Activated naive CD4-positive, alpha-beta T cell (primary cell): ENCODE measurements around the gene CASP5.
"Not testable (repeated sequence)": the region's sequence is repeated elsewhere in the genome, so short reads cannot be mapped to it uniquely, and the experiment has no call there.

Experiments
- DNase-seq, 4 experiments: peaks; one replicate each; lab custom pipeline; 2025; lab: John Stamatoyannopoulos, UW

Gene CASP5

DNA sequence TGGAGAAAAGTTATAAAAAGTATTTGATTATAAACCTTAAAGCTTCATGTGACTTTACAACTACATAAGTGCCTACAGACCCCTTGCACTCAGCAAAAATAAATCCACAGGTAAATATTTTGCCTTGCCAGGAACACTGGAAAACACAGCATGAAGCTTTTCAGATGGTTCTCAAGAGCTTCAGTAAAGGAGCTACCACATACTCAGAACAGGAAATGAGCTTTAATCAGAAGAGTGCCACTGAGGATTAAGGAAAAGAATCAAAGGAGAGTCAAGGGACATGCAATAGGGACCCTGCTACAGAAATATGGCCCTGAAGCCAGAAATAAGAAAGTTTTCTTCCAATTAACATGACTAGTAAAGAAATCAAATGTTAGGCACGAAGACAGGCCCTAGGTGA is 10.8 kb upstream of the CASP5 start:
- DNase-seq: no peak

DNA sequence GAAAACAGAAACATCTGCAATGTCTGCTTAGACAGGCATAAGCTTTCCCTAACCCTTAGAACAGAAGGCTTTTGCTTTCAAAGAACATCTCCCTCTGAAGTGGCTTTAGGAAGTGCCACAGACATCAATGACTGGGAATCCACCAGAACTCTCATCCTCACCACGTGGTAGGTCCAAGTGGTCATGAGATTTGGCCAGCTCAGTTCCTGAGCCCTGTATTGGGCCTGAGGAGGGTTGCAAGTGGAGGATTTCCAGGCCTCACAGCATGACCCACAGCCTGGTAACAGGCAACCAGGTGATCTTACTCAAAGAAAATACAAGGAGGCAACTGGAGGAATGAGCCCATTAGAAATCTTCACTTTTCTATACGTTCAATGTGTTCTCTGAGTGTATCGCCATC is 10.4 kb upstream of the CASP5 start:
- no peak for DNase-seq

DNA sequence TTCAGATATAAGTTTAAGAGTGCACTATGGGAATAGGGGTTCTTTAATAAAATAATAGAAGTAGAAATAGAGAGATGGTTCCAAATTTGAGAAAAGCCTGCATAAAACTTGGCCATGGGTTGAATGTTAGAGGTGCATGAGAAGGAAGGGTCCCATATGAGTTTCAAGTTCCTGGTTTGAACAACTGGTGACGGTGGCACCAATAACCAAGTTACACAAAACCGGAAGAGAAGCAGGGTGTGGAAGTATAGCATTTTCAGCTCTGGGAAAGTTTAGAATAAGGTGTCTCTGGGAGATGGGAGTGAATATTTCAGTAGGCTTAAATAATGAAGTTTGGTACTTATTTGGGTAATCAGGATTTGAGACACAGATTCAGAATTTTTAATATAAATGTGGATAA is 9.5 kb upstream of the CASP5 start:
- DNase-seq: no peak

DNA sequence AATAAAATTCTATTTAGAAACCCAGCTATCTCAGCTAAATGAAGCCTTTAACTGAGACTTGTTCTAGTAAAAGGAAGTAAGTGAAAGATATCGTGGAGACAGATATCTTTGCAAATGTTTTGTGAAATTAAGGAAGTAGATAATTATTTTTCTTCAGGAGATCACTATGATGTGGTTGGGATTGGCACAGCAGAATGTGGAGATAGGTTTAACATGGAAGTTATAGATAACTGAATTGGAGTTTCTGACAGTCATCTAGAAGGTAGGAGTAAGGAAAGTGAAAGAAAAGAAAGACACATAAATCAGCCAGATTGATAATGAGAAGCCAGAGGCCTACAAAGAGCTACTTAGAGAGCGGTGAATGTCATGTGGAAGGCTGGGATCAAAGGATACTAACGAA is 4.7 kb upstream of the CASP5 start:
- no peak for DNase-seq

DNA sequence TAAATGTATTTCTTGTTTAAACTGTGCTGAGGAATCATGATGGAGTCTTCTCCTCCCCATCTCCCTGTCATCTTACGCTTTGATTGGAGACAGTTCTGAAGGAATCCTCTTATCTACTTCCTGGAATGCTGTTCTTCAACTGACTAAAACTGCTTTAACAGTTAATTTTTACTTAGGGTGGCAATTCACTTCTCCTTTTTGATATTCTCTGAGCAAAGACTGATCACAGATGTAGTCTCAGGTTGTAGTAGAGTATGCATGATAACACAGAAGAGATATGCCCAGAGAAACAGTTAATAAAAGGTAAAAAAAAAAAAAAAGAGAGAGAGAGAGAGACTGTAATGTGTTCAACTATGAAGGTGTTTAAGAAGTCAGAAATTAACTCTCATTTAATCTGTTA is 1.4 kb upstream of the CASP5 start:
- DNase-seq: no peak

DNA sequence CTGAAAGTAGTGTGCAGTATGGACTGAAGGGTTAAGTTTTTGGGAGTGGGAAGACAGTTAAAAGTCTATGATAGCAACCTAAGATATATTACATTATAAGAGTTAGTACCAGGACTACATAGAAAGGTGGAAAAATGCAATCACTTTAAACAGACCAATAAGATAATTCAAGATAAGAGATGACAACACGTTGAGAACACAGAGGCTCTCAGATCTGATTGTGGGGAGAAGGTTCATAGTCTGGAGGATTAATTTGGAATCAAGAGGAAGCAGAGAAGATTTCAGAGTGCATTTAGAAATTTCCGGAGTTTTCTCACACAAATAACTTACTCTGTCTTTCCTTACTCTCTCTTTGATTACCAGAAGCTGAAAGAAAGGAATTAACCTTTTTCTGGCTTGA is 441 bp downstream of the CASP5 start:
- DNase-seq: no peak

DNA sequence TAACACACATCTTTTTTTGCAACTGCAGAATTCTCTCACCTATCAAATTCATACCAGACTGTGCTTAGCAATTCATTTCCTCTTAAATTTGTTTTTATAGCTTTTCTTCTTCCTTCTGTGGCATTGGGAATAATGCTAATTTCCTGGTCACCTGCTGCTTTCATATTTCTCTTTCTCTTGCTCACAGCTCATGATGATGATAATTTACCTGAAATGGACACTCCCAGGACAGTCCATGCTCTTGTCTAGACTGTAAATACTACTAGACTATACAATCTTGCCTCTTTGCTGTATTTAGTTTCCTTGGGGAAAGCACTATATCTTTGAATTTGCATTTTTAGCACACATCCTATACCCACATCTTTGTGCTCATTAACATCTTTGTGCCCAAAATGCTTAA is 15.5 kb downstream of the CASP5 start:
- no peak for DNase-seq

DNA sequence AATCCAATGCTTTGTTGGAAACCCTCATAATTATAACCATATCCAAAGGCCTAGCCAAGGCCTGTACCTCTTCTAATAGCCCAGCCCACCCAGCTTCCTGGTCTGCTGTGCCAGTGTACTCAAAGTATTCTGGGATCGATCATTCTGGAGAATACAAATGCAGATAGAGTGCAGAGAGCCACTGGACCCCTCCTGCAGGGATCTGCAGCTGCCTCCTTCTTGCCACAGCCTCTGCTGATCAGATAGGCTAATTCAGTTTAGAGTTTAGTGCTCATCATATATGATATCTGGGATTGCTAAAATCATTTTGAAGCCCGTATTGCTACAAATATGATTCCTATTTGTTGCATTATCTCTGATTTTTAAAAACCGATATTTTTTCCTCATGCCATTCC is 17.5 kb downstream of the CASP5 start:
- no peak for DNase-seq

DNA sequence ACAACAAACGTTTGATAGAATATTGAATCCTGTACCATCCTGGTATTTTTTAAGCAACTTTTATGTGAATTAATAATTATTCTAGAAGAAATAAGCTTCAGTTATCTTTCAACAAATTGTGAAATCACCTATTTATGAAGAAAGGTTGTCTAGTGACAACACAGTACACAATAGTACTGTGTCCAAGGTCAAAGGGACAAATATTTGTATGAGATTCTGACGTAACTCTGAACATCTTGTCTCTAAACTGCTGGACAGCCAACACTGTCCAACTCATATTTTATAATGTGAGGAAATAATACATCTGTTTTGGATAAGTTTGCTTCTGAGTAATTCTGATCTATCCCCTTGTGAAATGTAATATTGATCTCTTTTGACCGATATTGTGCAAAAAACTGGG is 18.9 kb downstream of the CASP5 start:
- no peak for DNase-seq

DNA sequence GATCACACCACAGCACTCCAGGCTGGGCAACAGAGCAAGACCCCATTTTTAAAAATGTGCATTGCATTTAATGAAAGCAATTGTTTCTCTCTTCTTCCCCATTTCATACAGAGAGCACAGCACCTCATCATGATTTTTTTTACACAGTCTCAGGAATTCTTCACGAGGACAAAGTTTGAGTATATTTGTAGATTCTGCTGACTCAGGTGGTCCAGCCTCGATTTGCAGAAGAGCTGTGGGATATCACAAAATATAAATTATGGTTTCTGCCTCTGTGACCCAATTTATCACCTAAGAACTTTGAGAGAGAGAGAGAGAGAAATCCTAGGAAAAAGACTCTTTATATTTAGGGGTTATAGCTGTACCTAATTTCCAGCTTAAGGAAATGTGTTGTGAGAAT is 19.8 kb downstream of the CASP5 start:
- DNase-seq: no peak

DNA sequence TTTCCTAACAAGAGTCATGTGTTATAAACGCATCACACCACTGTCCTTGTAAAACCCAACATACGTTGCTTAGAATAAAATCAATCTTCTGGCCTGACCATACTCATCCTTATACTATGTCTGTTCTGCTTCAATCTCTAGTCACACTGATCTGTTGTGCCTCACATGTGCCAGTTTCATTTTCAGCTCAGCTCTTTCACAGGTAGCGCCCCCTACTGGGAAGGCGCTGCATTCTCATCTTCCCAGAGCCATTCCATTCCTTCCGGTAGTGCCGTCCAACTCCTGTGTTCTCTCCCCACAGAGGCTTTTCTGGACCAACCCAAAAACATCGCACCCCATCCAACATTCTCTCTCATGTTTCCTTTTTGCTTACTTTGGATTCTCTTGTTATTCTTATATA is 22.2 kb downstream of the CASP5 start:
- DNase-seq: peak in 3 of 4 experiments; percentile 8 to 27 (median 15)

DNA sequence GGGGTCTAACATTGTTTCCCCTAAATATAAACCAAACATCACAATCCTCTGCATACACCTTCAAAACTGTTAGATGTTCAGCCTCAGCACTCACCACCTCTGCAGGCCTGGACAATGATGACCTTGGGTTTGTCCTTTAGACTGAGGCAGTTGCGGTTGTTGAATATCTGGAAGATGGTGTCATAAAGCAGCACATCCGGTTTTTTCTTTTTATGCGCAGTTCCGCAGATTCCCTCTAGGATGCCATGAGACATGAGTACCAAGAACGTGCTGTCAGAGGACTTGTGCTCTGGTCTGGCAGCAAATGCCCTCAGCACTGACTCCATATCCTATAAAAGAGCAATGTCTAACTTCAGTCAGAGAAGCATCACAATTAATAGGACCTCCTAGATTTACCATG is 22.8 kb downstream of the CASP5 start:
- DNase-seq: no peak

DNA sequence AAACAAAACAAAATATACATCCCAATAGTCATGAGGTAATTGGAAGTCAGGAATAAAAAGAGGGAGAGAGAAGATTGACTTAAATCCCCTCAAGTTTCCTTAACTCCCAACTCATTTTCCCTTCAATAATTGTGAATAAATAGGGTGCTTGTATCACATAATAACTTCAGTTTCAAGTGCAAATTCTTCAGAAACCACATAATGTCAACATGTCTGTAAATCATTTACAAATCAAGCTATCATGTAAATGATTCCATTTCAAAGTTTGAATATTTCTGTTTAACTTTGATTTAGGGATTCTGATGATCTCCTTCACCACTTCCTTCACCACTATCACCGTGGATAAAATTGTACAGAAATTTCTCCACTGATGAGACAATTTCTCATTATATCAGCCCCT is 23.2 kb downstream of the CASP5 start:
- DNase-seq: no peak

DNA sequence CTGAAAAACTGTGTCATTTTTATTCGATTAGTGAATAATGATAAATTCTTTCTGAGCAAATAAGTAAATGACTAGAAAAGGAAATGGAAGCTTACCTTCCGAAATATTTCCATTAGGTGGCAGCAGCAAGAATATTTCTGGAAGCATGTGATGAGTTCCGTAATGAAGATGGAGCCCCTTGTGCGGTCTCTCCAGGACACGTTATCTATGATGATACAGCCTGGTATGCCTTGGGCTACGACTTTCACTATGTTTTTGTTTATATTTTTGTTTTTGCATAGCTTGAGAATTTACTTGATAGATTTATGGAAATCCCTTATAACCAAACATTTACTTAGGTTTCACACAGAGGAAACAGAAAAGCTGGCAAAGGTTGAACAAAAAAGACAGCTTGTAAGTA is 25.7 kb downstream of the CASP5 start:
- no peak for DNase-seq

DNA sequence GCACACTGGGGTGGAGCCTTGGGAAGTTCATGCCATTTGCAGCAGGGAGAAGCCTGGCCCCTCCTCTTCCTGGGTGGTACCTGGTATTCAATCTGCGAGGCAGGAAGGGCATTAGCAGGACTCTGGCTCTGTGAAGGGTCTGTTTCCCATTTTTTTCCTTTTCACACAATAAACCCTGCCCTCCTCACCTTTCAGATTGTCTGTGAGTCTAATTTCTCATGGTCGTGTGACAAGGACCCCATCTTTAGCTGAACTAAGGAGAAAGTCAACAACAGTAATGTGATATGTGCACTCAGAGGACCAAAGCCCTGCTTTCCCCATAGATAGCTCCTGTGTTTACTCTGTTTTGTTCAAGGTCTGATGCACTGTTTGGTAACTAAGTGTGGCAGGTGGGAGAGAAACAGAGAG is 28.0 kb downstream of the CASP5 start:
- no peak for DNase-seq

DNA sequence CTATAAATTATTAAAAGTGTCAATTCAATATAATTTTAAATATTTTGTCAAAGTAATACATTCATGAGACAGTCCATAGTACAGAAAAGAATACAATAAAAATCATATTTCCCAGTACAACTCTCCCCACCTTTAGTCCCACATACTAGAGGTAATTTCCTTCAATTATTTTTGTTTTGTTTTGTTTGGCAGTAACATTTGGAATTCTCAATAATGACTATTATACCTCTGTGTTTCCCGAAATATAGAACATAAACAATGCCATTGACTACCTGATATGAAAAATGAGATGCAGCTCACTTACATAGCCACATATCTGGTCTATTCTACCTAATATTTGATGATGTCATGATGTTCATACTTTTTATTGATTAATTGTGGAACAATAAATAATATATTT is 30.2 kb downstream of the CASP5 start:
- no peak for DNase-seq

DNA sequence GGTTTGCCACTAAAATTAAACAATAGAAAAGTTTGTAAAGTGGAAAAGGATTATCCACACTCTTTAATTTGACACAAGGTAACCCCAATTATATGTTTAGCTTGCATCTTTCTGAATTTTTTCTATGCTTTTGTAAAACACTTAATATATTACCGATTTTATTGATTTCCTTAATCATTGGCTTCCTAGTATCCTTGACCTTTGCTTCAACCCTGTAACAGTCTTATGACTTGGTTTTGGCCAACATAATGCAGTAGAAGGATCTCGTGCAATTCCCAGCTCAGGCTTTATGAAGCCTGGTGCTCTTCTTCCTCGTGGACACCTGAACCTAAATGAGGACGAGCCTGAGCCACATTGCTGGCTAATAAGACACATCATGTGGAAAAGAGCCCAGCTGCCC is 31.0 kb downstream of the CASP5 start:
- DNase-seq: no peak

DNA sequence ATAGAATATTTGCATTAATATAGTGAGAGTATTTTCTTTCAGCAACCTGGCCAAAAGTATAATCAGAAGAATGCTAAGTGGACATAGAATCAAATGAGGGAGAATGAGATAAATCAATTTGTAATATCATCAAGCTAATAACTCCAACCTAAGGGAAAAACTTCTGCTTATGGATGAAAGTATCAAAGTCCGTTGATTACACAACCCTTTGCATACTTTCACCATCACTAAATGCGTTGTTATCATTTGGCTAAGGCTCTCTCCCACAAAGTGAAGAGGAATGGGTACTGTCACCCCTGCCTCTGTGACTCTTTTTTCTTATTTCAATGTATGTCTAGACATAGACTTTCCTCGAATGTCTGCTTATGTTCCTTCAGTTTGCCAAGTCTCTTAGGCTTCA is 38.2 kb downstream of the CASP5 start:
- no peak for DNase-seq

DNA sequence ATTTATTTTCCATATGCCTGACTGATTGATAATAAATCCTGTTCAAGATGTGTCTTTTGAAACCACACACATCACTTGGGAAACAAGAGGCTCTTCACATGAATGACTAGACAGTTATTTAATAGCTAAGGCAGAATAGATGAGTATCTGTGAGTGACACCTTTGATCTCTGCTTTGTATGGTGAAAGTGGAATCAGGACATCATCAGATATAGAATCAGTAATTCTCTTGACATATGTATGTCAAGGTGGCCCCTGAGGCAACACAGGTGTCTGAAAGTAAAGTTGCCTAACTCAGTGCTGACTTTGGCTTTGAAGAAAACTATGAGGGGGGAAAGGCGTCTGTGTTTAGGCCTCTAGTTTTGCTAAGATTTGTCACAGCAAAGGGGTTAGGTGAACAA is 43.1 kb downstream of the CASP5 start:
- no peak for DNase-seq

DNA sequence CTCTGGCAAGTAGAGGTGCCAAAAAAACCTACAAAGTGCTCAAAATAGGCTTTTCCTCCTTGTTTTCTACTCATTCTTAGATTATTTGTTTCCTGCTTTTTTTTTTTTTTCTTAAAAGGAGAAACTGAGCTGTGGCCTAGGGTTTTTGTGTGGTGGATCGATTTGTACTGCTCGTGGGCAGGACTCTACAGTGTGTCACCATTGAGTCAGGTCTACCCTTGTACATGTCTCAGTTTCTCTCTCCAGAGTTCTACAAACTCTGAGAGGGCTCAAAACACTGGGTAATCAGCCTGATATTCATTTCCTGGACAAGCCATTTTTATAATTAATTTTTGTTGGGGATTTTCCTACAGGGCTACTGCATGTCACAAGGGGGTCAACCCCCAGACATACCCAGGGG is 49.4 kb downstream of the CASP5 start:
- DNase-seq: no peak

DNA sequence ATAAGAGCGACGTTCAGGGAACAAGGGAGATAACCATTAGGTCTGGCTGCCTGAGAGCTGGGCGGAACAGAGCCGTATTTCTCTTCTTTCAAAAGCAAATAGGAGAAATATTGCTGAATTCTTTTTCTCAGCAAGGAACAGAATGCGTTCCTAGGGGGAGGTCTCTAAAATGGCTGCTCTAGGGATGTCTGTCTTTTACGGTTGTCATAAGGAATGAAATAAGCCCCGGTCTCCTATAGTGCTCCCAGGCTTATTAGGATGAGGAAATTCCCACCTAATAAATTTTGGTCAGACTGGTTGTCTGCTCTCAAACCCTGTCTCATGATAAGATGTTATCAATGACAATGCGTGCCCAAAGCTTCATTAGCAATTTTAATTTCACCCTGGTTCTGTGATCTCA is 50.0 kb downstream of the CASP5 start:
- not testable (repeated sequence) for DNase-seq

DNA sequence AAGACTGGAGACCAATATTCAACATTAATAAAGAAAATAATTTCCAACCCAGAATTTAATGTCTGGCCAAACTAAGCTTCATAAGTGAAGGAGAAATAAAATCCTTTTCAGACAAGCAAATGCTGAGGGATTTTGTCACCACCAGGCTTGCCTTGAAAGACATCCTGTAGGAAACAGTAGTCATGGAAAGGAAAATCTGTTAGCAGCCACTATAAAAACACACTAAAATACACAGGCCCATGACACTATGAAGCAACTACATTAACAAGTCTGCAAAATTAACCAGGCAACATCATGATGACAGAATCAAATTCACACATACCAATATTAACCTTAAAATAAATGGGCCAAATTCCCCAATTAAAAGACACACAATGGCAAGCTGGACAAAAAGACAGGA is 52.2 kb downstream of the CASP5 start:
- no peak for DNase-seq

DNA sequence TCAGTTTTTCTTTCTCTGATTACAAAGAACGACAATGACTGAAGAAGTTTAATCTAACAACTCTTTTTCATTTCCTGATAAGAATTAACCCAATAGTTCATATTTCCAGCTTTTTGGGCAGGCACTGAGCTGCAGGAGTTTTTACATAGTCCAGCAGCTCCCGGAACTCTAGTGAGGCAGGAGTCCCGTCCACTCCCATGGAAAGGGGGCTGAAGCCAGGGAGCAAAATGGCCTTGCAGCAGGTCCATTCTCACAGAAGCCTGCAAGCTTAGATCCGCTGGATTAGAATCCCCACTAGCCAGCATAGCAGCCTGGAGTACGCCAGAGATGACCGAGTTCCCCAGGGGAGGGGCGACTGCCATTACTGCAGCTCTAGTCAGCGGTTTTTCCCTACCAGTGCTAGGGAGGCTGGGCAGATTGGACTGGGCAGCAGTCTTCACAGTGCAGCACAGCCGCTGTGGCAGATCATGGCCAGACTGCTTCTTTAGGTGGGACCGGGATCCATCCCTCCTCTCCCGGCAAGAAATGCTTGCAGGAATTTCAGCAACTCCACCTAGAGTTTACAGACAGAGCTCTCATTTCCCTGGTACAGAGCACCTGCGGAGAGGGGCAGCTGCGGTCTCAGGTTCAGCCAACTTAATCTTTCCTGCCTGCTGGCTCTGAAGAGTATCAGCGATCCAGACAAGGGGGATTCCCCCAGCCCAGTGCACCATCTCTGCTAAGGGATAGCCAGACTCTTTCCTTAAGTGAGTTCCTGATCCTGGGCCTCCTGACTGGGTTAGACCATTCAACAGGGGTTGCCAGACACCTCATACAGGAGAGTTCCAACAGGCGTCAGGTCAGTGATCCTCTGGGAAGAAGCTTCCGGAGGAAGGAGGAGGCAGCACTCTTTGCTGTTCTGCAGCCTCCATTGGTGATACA is 53.9 kb downstream of the CASP5 start:
- no peak for DNase-seq

DNA sequence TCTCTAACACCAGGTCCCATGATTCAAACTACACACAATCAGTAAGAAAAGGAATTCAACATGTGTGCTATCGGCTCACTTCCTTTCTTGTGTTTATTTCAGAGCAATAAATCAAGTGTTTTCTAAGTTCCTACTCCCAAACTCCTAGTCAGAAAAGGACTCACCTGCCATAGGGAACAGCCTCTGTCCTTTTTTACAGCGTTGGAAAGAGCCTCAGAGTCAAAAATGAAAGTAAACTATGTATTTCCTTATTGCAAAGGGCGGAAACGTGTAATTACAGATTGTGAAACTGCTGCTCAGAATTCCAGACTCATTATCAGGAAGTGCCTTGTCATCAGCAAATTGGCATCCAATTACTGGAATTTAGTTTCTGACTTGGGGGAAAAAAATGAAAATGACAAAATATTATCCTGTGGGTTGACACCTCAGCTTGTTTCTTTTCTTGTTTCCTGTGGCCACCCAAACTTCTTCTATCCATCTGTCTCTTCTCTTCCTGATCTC is 54.6 kb downstream of the CASP5 start, which contains the start of gene CASP4:
Gene CASP4 (minus strand): TSS at position 220 of the 501 bp plus-strand sequence. CDS start 49 bp downstream, at position 171.
- no peak for DNase-seq
